ENCODE data around the gene ANXA5.

The ANXA5 gene

DNA sequence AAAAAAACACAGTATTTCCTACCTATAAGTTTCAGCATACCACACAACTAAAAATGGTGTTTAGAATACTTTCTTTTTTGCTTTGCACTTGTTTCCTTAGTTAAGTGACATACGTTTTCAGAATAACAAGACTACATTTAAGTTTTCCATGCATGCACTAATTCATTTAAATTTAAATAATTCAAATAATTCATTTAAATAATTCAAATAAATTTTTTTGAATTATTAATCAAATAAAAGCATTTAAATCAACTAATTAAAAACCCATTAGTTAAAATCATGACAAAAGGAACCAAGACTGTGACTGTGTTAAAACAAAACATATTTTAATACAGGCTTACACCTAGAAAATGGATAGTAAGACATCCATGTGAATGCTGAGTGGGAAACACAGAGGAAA, 12.8 kb downstream of the ANXA5 start:
- DNase-seq (ENCODE audit: low read depth), result no peak
- H3K4me3 ChIP-seq (ENCODE audit: low read depth, low read length), result no peak overlapping the region
- TF ChIP-seq, protein P1, sequence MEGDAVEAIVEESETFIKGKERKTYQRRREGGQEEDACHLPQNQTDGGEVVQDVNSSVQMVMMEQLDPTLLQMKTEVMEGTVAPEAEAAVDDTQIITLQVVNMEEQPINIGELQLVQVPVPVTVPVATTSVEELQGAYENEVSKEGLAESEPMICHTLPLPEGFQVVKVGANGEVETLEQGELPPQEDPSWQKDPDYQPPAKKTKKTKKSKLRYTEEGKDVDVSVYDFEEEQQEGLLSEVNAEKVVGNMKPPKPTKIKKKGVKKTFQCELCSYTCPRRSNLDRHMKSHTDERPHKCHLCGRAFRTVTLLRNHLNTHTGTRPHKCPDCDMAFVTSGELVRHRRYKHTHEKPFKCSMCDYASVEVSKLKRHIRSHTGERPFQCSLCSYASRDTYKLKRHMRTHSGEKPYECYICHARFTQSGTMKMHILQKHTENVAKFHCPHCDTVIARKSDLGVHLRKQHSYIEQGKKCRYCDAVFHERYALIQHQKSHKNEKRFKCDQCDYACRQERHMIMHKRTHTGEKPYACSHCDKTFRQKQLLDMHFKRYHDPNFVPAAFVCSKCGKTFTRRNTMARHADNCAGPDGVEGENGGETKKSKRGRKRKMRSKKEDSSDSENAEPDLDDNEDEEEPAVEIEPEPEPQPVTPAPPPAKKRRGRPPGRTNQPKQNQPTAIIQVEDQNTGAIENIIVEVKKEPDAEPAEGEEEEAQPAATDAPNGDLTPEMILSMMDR (IDR thresholded peaks at IDR 0.05; ENCODE audit: control insufficient read depth, extremely low read depth, insufficient read depth), result no peak

DNA sequence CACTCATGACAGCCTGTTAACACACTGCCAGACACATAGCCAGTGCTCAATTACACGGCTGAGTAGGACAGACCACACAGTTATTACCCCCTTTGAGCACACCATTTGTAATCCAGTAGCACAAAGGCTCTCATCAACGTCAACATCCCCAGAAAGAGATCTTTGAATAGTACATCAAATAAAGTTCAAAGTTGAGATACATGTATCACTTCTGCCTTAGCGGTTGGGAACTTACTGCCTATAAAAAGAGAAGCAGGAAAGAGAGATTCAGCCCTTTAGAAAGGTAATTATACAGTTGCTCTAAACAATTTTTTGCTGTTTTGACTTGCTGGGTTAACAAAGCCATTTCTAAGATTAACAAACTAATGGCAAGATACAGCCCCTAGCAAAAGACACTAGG, 16.2 kb downstream of the ANXA5 start:
- TF ChIP-seq, protein P1 (IDR thresholded peaks at IDR 0.05; ENCODE audit: control insufficient read depth, extremely low read depth, insufficient read depth), result no peak
- no peak overlapping the region for H3K4me3 ChIP-seq (ENCODE audit: low read depth, low read length)
- DNase-seq (ENCODE audit: low read depth), result no peak

DNA sequence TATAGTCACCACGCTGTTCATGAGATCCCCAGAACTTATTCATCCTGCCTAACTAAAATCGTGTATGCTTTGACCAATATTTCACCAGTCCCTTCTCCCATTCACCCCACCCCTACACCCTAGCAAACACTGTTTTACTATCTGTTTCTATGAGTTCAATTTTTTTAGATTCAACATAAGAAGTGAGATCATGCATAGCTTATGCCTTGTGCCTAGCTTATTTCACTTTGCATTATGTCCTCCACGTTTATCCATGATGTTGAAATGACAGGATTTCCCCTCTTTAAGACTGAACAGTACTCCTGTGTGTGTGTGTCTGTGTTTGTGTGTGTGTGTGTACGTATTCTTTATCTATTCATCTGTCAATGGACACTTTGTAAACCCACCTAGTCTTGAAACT, 16.8 kb downstream of the ANXA5 start:
- H3K4me3 ChIP-seq (ENCODE audit: low read depth, low read length), result no peak overlapping the region
- DNase-seq (ENCODE audit: low read depth), result no peak
- TF ChIP-seq, protein P1 (IDR thresholded peaks at IDR 0.05; ENCODE audit: control insufficient read depth, extremely low read depth, insufficient read depth), result no peak

DNA sequence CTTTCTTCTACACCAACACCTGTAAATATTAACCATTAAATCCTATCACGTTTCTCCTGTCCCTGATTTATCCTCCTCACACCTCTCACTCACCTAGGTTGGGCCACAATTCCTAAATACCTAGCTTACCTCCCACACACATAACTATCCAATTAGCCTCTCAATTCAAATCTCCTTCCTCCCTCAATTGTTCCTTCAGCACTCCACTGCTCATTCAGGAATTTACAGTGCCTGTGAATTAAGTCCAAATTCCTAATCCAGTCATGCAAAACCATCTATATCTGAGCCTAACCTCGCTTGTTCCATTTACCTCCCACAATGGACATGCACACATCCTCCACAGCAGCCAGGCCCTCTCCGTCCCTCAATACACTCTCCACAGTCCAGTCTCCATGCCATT, 17.5 kb downstream of the ANXA5 start:
- no peak for DNase-seq (ENCODE audit: low read depth)
- no peak overlapping the region for H3K4me3 ChIP-seq (ENCODE audit: low read depth, low read length)
- TF ChIP-seq, protein P1 (IDR thresholded peaks at IDR 0.05; ENCODE audit: control insufficient read depth, extremely low read depth, insufficient read depth), result no peak

DNA sequence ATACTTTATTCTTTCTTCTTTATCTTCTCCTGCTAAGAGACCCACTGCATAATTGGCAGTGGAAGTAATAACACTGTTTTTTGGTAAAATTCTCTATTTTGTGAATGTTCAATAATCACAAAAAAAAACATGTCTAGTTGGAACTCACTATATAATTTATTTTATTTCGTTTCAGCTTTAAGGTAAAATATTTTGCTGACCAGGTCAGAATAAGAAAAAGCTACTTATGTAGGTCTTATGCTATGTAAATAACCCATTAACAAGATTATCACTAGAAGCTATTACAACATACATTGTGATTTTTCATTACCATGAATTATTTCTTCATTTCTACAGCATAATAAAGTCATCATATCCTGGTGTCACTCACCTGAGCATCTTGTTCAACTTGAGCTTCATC, 19.3 kb downstream of the ANXA5 start:
- no peak for DNase-seq (ENCODE audit: low read depth)
- TF ChIP-seq, protein P1 (IDR thresholded peaks at IDR 0.05; ENCODE audit: control insufficient read depth, extremely low read depth, insufficient read depth), result no peak
- no peak overlapping the region for H3K4me3 ChIP-seq (ENCODE audit: low read depth, low read length)

DNA sequence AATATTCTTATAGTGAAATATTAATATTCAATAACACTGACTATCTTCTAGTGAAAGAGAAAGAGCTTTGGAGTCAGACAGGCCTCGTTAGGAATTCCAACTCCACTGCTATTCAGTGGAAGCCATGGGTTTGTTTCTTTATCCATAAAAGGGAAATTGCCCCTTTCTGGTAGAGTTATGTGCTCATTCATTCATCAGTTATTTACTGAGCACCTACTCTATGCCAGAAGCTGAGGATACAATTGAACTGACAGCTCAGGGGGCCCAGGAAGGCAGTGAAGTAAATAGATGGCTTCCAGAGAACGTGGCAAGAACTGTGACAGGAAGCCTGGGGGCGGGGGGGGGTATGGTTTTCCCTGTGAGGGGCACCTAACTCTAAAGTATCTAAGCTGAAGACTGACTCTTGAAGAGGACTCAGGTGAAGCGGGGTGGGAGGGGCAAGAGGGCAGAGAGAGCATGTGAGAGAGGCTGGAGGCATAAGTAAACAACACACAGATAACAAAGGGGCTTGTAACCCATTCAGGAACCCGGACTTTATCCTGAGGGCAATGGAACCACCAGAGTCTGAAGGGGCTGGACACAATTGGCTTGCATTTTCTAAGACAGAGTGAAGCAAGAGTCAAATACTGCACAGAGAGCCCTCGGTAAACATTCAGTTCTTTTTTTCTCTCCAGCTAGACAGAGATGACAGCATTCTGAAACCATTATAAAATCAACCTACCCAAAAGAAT, 20.3 kb downstream of the ANXA5 start:
- no peak for DNase-seq (ENCODE audit: low read depth)
- no peak overlapping the region for H3K4me3 ChIP-seq (ENCODE audit: low read depth, low read length)
- TF ChIP-seq, protein P1 (IDR thresholded peaks at IDR 0.05; ENCODE audit: control insufficient read depth, extremely low read depth, insufficient read depth), result no peak

DNA sequence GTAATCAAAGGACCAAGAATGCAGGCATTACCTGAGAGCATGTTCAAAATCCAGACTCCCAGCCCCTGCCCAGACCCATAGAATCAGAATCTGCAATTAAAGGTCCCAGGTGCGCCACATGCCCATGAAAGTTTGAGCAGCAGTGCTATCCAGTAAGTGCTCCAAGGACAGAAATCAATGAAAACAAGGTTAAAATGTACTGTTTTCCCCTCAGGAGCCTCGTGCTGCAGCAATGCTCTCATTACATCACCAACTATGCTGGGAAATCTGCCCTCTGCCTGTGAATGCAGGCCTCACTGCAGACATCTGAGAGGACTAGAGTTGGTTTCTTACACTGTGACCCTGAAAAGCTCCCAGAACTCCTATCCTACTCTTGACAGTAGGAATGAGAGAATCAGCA, 21.1 kb downstream of the ANXA5 start:
- H3K4me3 ChIP-seq (ENCODE audit: low read depth, low read length), result no peak overlapping the region
- no peak for DNase-seq (ENCODE audit: low read depth)
- TF ChIP-seq, protein P1 (IDR thresholded peaks at IDR 0.05; ENCODE audit: control insufficient read depth, extremely low read depth, insufficient read depth), result no peak
